Right atrium auricular region (tissue), 2 donors: ENCODE results near the gene PSG6. TPM values are rescaled to one million over a fixed set of nuclear protein-coding genes. Genes with fewer than 3 reads are reported as not detected.
"Not testable (repeated sequence)": the region's sequence is repeated elsewhere in the genome, so short reads cannot be mapped to it uniquely, and the experiment has no call there.

Source experiments
- DNase-seq: peaks from one replicate; pipeline ENCODE4 v3.0.0-alpha.2; 2019; ENCODE audit warnings: low spot score
- H3K27ac ChIP-seq, 2 donors: fragments of 200-600 bp; sonication (generic); 1 replicate in 1 of 2; 2 replicates in 1 of 2; pipeline ENCODE4 v1.5.1; 2016 to 2019
- H3K27me3 ChIP-seq, 2 donors: fragments of 200-600 bp; sonication (generic); one replicate each; pipeline versions ENCODE4 v1.5.1 to v1.6.0; 2017 to 2019
- H3K36me3 ChIP-seq: fragments of 200-600 bp; sonication (generic); one replicate; pipeline ENCODE4 v1.5.1; 2016
- H3K4me1 ChIP-seq, 2 donors: fragments of 200-600 bp; sonication (generic); one replicate each; pipeline versions ENCODE4 v1.5.1 to v1.6.0; 2017 to 2019
- H3K4me3 ChIP-seq, 2 donors: fragments of 200-600 bp; sonication (generic); 1 replicate in 1 of 2; 2 replicates in 1 of 2; pipeline ENCODE4 v1.5.1; 2017 to 2019; ENCODE audit warnings: mild to moderate bottlenecking in 1 of 2, moderate library complexity in 1 of 2
- H3K9me3 ChIP-seq, 2 donors: fragments of 200-600 bp; sonication (generic); one replicate each; pipeline ENCODE4 v1.5.1; 2019
- total RNA-seq, 2 donors: library from RNA; depleted of rRNA; stranded (reverse); fragments of >200 nt; gene quantifications; one replicate each; pipeline ENCODE4 v1.1.0, GENCODE V29; 2016
- TF ChIP-seq, protein P1 (sequence below), 2 donors: fragments of 200-600 bp; sonication (generic); IDR thresholded peaks; one replicate each; pipeline ENCODE4 v1.5.1; 2019; ENCODE audit warnings: antibody characterized with exemption in 2 of 2

Gene PSG6
- total RNA-seq, 2 donors from 2014 or later = not detected

DNA sequence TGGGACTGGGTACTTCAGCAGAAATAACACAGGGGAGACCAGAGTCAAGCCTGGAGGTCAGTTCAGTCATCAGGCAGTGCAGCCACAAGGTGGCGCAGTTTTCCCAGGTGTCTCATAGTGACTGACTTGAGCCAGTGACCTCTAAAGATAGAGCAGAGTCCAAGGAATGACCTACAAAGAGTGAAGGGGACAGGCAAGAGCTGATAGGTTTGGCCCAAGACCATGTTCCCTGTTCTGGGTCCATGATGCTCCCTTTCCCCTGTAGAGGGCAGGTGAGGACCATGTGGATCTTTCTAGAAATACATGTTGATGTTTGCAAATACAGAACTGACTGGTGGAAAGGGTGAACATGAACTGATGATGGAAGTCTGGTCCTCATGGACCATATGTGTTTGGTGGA lies 12.5 kb upstream of the PSG6 start:
- H3K4me1 ChIP-seq, H3K36me3 ChIP-seq, H3K4me3 ChIP-seq, H3K27ac ChIP-seq, H3K9me3 ChIP-seq, H3K27me3 ChIP-seq: not testable (repeated sequence)
- TF ChIP-seq, protein P1, sequence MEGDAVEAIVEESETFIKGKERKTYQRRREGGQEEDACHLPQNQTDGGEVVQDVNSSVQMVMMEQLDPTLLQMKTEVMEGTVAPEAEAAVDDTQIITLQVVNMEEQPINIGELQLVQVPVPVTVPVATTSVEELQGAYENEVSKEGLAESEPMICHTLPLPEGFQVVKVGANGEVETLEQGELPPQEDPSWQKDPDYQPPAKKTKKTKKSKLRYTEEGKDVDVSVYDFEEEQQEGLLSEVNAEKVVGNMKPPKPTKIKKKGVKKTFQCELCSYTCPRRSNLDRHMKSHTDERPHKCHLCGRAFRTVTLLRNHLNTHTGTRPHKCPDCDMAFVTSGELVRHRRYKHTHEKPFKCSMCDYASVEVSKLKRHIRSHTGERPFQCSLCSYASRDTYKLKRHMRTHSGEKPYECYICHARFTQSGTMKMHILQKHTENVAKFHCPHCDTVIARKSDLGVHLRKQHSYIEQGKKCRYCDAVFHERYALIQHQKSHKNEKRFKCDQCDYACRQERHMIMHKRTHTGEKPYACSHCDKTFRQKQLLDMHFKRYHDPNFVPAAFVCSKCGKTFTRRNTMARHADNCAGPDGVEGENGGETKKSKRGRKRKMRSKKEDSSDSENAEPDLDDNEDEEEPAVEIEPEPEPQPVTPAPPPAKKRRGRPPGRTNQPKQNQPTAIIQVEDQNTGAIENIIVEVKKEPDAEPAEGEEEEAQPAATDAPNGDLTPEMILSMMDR (IDR thresholded peaks at IDR 0.05) = peak in 1 of 2 donors; percentile 53
- DNase-seq = peak; percentile 42

DNA sequence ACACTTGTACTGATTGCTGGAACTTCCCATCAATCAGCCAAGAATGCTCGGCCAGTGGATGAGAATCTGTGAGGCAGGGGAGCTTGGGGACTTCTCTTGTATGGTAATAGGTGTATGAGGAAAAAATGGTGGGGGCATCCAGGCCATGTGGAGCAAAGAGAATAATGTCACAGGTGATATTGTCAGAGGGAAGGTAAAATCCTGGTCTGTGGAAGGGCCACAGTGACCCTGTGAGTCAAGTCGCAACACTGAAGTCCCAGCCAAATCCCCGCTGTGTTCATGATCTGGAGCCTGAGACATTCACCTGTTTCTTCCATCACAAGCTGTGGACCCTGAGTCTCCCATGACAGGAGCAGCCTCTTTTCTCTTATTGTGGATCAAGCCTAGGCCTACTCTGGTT lies 11.2 kb upstream of the PSG6 start:
- Histone ChIP-seq H3K27ac (no peak overlapping the region), H3K9me3 (no peaks in the 10 kb centered on the region), H3K27me3 (no peaks in the 10 kb centered on the region), H3K4me1 (no peaks in the 10 kb centered on the region), H3K4me3 (no peak overlapping the region), H3K36me3 (no peaks in the 10 kb centered on the region)
- TF ChIP-seq, protein P1 (IDR thresholded peaks at IDR 0.05) = no peak
- DNase-seq = peak; percentile 49

DNA sequence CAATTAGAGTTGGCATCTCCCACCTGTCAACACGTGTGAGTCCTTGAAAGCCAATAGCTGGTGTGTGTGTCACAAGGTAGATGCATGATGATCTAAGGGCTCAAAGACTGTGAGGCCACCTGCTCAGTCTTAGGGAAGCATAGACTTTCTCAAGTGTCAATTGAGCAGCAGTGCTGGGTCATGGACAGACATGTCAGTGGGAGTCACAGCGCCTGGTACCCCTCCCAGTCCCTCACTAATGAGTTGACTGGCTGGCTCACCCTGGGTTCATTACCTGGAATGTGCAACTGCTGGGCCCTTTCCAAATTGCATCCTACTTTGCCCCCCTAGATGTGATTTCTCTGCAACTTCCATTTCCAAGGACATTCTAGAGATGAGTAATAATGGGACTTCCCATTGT lies 9.1 kb upstream of the PSG6 start:
- Histone ChIP-seq H3K27me3 (no peaks in the 10 kb centered on the region), H3K27ac (no peak overlapping the region), H3K4me3 (no peak overlapping the region), H3K9me3 (no peaks in the 10 kb centered on the region), H3K36me3 (no peaks in the 10 kb centered on the region), H3K4me1 (no peaks in the 10 kb centered on the region)
- TF ChIP-seq, protein P1 (IDR thresholded peaks at IDR 0.05) = no peak
- peak; percentile 51 for DNase-seq

DNA sequence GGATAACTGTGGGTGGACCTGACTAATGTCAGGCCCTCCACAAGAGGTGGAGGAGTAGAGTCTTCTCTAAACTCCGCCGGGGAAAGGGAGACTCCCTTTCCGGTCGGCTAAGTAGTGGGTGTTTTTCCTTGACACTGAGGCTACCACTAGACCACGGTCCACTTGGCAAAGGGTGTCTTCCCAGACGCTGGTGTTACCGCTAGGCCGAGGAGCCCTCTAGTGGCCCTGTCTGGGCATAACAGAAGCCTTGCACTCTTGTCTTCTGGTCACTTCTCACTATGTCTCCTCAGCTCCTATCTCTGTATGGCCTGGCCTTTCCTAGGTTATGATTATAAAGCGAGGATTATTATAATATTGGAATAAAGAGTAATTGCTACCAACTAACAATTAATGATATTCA lies 5.4 kb upstream of the PSG6 start:
- not testable (repeated sequence) for H3K9me3 ChIP-seq, H3K36me3 ChIP-seq, H3K27ac ChIP-seq, H3K27me3 ChIP-seq, H3K4me1 ChIP-seq, H3K4me3 ChIP-seq, DNase-seq
- TF ChIP-seq, protein P1 (IDR thresholded peaks at IDR 0.05) = peak in 1 of 2 donors; percentile 56

DNA sequence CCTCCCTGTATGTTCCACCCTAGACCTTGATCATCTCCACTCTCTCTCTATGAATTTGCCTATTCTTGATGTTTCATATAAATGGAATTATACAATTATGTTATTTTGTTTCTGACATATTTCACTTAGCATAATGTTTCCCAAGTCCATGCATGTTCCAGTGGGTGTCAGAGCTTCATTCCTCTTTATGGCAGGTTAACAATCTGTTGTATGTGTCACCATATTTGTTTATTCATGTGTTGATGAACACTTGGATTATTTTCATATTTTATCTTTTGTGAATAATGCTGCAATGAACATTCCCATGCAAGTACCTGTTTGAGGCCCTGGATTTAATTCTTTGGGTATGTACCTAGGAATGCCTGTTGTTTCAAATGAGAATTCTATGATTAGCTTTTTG lies 3.3 kb upstream of the PSG6 start:
- not testable (repeated sequence) for H3K36me3 ChIP-seq, H3K27ac ChIP-seq, H3K27me3 ChIP-seq, DNase-seq, H3K4me1 ChIP-seq, H3K9me3 ChIP-seq, H3K4me3 ChIP-seq

DNA sequence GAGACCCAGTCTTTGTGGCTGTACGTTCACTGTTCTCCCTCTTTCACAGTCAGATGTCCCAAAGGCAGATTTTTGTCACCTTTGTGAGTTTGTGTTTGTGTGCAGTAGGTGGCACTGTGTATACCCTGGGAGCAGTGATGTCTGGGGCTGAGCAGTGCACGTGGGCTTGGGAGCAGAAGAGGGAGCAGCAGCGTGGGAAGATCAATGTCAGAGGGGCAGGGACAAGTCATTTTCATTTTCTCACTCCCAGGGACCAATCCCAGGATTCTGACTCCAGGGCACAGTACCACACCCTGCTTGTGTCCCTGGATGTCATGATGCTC lies 2.0 kb upstream of the PSG6 start:
- Histone ChIP-seq H3K27me3 (no peaks in the 10 kb centered on the region), H3K36me3 (no peaks in the 10 kb centered on the region), H3K9me3 (no peaks in the 10 kb centered on the region), H3K4me1 (no peaks in the 10 kb centered on the region), H3K4me3 (no peak overlapping the region), H3K27ac (no peak overlapping the region)
- TF ChIP-seq, protein P1 (IDR thresholded peaks at IDR 0.05) = no peak
- DNase-seq = no peak
